ENCODE measurements around the gene NR2E3. TPM values are rescaled to one million over a fixed set of nuclear protein-coding genes. Genes with fewer than 3 reads are reported as not detected.

Gene NR2E3
- polyA plus RNA-seq, 1 donor from 2014 or later: not detected

GRCh38 chr15:71841563-71841962 is 31.2 kb downstream of the NR2E3 start:
- no peaks in the 10 kb centered on the region for H4K20me1 ChIP-seq (ENCODE audit: insufficient read depth)
- no peak for TF ChIP-seq CTCF (IDR thresholded peaks at IDR 0.05; ENCODE audit: poor library complexity, severe bottlenecking)
- no peak for TF ChIP-seq TAF1 (IDR thresholded peaks at IDR 0.05; ENCODE audit: low read depth)
- TF ChIP-seq MXI1 (conservative IDR thresholded peaks at IDR 0.05; ENCODE audit: poor library complexity, severe bottlenecking): no peak
- TF ChIP-seq POLR2AphosphoS5 (IDR thresholded peaks at IDR 0.05): no peak
- no peak for TF ChIP-seq REST (IDR thresholded peaks at IDR 0.05; ENCODE audit: borderline replicate concordance)
- no peak for TF ChIP-seq RAD21 (conservative IDR thresholded peaks at IDR 0.05)
- no peak for TF ChIP-seq EP300 (conservative IDR thresholded peaks at IDR 0.05; ENCODE audit: poor library complexity, severe bottlenecking)
- TF ChIP-seq SMC3 (conservative IDR thresholded peaks at IDR 0.05; ENCODE audit: poor library complexity): no peak
- TF ChIP-seq EZH2 (IDR thresholded peaks at IDR 0.05; ENCODE audit: borderline replicate concordance, insufficient read depth, low read length, poor library complexity, severe bottlenecking): no peak
- no peak overlapping the region for H3K4me3 ChIP-seq (ENCODE audit: low read length)
- H3K9me3 ChIP-seq (ENCODE audit: low read length): no peaks in the 10 kb centered on the region
- peaks cover 4% of the 10 kb centered on the region for H3K36me3 ChIP-seq (ENCODE audit: insufficient read depth, low read length)
- H3K4me2 ChIP-seq (ENCODE audit: low read length): no peak overlapping the region
- no peak overlapping the region for H3K27ac ChIP-seq (ENCODE audit: low read length)
- no peaks in the 10 kb centered on the region for H3K9me2 ChIP-seq (ENCODE audit: insufficient read depth, low read length)
- no peaks in the 10 kb centered on the region for H3F3A ChIP-seq (ENCODE audit: insufficient read depth, low read length, poor library complexity, severe bottlenecking)
- no peaks in the 10 kb centered on the region for H3K27me3 ChIP-seq (ENCODE audit: insufficient read depth, low read depth, low read length)
- no peak overlapping the region for H3K9ac ChIP-seq (ENCODE audit: low read length)
- H2AFZ ChIP-seq (ENCODE audit: low read depth, low read length): no peak overlapping the region
- no peaks in the 10 kb centered on the region for H3K79me2 ChIP-seq (replicated peaks; ENCODE audit: insufficient read depth, low read length)

- Histone ChIP-seq H3K4me2 (ENCODE audit: low read length) (no peak overlapping the region), H3F3A (ENCODE audit: insufficient read depth, low read length, poor library complexity, severe bottlenecking) (no peaks in the 10 kb centered on the region), H3K9me2 (ENCODE audit: insufficient read depth, low read length) (no peaks in the 10 kb centered on the region), H3K27me3 (ENCODE audit: insufficient read depth, low read depth, low read length) (no peaks in the 10 kb centered on the region), H4K20me1 (ENCODE audit: insufficient read depth) (no peaks in the 10 kb centered on the region), H3K36me3 (ENCODE audit: insufficient read depth, low read length) (peaks cover 19% of the 10 kb centered on the region), H3K9me3 (ENCODE audit: low read length) (no peaks in the 10 kb centered on the region), H3K4me3 (ENCODE audit: low read length) (no peak overlapping the region), H3K9ac (ENCODE audit: low read length) (no peak overlapping the region), H2AFZ (ENCODE audit: low read depth, low read length) (no peak overlapping the region), H3K79me2 (replicated peaks; ENCODE audit: insufficient read depth, low read length) (no peaks in the 10 kb centered on the region), H3K27ac (ENCODE audit: low read length) (no peak overlapping the region)
- TF ChIP-seq MXI1 (conservative IDR thresholded peaks at IDR 0.05; ENCODE audit: poor library complexity, severe bottlenecking) (no peak), REST (IDR thresholded peaks at IDR 0.05; ENCODE audit: borderline replicate concordance) (no peak), SMC3 (conservative IDR thresholded peaks at IDR 0.05; ENCODE audit: poor library complexity) (no peak), EZH2 (IDR thresholded peaks at IDR 0.05; ENCODE audit: borderline replicate concordance, insufficient read depth, low read length, poor library complexity, severe bottlenecking) (no peak), POLR2AphosphoS5 (IDR thresholded peaks at IDR 0.05) (no peak), RAD21 (conservative IDR thresholded peaks at IDR 0.05) (no peak), CTCF (IDR thresholded peaks at IDR 0.05; ENCODE audit: poor library complexity, severe bottlenecking) (no peak), EP300 (conservative IDR thresholded peaks at IDR 0.05; ENCODE audit: poor library complexity, severe bottlenecking) (no peak)
Observed at GRCh38 chr15:71844916-71845315, 34.6 kb downstream of the NR2E3 start.
